ENCODE results near the gene PLA2G4F. TPM values are rescaled to one million over a fixed set of nuclear protein-coding genes. Genes with fewer than 3 reads are reported as not detected.

The PLA2G4F gene
- total RNA-seq, 1 experiment from 2014 or later: 1.9 TPM

DNA sequence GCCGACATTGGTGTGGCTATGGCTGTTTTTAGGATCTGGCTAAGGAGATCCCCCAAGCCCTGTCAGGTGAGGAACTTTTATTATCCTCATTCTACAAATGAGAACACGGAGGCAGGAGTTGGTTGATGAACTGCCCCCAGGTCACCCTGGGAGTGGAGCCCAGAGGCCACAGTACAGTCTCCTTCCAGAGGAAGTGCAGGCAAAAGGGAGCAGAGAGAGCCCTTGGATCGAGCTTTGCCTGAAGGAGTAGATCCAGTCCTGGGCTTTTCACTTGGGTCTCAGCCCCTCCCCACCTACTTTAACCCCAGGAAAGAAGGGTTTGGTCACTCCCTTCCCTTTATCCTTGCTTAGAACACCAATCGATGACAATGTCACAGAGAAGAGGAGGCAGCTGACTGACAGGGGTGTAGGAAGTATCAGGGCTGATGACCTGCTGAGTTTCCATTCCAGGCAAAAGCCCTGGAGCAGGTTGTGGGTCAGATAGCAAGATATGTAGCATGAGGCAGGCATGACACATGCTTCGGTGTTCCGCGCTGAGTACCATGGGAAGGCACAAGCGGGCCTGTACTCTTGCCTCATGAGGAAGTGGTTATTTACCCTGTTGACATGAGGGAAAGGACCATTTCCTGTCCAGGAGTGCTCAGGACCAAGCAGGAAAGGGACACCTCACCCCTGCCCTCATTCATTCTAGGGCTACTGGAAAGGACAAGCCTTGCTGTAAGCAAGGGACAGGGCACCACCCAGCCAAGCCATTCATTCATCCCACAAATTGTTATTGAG, 56.2 kb downstream of the PLA2G4F start:
- no peaks in the 10 kb centered on the region for H3K9me3 ChIP-seq (ENCODE audit: insufficient read depth, low read depth)
- H3K4me1 ChIP-seq (replicated peaks; ENCODE audit: insufficient read depth): peaks cover 10% of the 10 kb centered on the region
- CTCF ChIA-PET: no interaction called here
- POLR2A ChIA-PET (ENCODE audit: unreplicated experiment): no interaction called here
- peak in 1 of 2 experiments; percentile 52 for DNase-seq
- H3K9me2 ChIP-seq (ENCODE audit: insufficient read depth): no peaks in the 10 kb centered on the region
- TF ChIP-seq CTCF (conservative IDR thresholded peaks at IDR 0.05): no peak
- TF ChIP-seq EZH2 (IDR thresholded peaks at IDR 0.05; ENCODE audit: low read depth): no peak
- no TSS peak for BruUV-seq (replicated peaks)
- no peaks in the 10 kb centered on the region for H4K20me1 ChIP-seq (ENCODE audit: insufficient read depth)
- H2AFZ ChIP-seq: peak overlapping the region; percentile 52; the same call in 1 of the 2 replicates
- no peak overlapping the region for H3K27ac ChIP-seq
- no peaks in the 10 kb centered on the region for H3K36me3 ChIP-seq (ENCODE audit: low read depth)
- no peak overlapping the region; the same call in 1 of the 2 replicates for H3K4me2 ChIP-seq
- intact Hi-C loops (cut with micrococcal nuclease; ENCODE audit: unreplicated experiment): no loop called here
- no peaks in the 10 kb centered on the region for H3K79me2 ChIP-seq (ENCODE audit: low read depth)
- no peak overlapping the region for H3K4me3 ChIP-seq
- H3K27me3 ChIP-seq (ENCODE audit: insufficient read depth, low read depth): no peaks in the 10 kb centered on the region
- no peaks in the 10 kb centered on the region for H3F3A ChIP-seq (ENCODE audit: insufficient read depth, low read depth)

DNA sequence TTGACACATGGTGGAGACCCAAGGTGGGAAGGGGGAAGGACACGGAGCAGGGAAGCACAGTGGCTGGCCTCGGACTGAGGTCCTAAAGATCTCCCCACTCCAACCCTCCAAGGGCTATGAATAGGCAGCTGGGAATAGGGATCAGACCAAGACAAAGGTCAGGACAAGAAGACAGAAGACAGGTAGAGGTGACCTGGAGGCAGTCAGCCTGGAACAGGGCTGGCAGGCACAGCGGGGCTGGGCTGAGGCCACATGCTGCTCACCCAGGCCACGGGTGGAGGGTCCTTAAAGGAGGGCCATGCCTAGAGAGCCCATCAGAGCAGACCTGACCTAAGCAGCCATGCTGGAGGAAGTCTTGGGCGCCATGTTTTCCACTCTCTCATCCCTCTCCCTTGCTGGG, 59.4 kb downstream of the PLA2G4F start:
- DNase-seq: no peak
- TF ChIP-seq CTCF (conservative IDR thresholded peaks at IDR 0.05) (no peak), EZH2 (IDR thresholded peaks at IDR 0.05; ENCODE audit: low read depth) (no peak)
- Histone ChIP-seq H3K4me3 (no peak overlapping the region), H3K36me3 (ENCODE audit: low read depth) (no peaks in the 10 kb centered on the region), H3K27ac (no peak overlapping the region), H3K9me2 (ENCODE audit: insufficient read depth) (no peaks in the 10 kb centered on the region), H3K9me3 (ENCODE audit: insufficient read depth, low read depth) (no peaks in the 10 kb centered on the region), H3K4me1 (replicated peaks; ENCODE audit: insufficient read depth) (peaks cover 21% of the 10 kb centered on the region), H3F3A (ENCODE audit: insufficient read depth, low read depth) (no peaks in the 10 kb centered on the region), H4K20me1 (ENCODE audit: insufficient read depth) (no peaks in the 10 kb centered on the region), H3K79me2 (ENCODE audit: low read depth) (no peaks in the 10 kb centered on the region), H2AFZ (no peak overlapping the region), H3K27me3 (ENCODE audit: insufficient read depth, low read depth) (no peaks in the 10 kb centered on the region), H3K4me2 (no peak overlapping the region)
- no TSS peak for BruUV-seq (replicated peaks)
- ChIA-PET CTCF (interaction anchor here (1.0 kb wide), 1 partner anchor 13 kb away, joined by 3 read pairs; no protein-coding TSS in a partner anchor), POLR2A (ENCODE audit: unreplicated experiment) (no interaction called here)
- intact Hi-C loops (cut with micrococcal nuclease; ENCODE audit: unreplicated experiment): no loop called here

DNA sequence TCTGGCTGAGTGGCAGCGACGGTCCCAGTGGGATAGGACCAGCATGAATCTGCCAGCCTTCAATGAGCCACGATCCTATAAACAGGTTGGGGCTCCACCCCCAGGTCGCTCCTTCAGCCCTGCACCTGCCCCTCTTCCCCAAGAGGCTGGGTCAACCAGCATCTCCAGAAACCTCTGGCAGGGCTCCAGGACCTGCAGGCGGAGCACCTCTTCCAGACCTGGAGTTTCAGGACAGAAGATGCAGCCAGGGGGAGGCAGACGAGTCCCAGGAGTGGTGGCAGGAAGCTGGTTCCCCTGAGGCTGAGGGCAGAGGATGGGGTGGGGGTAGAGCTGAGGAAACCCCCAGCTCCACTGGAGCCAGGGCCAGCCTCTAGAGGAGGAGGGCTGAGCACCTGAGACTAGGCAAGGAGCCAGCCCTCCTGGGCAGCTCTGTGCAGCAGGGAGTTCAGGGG, 61.9 kb downstream of the PLA2G4F start, which contains the start of gene PLA2G4D:
Gene PLA2G4D, minus strand, starts transcription at position 51 of the 452 bp plus-strand sequence. CDS start 103 bp downstream, outside the sequence.
- no peaks in the 10 kb centered on the region for H3K9me2 ChIP-seq (ENCODE audit: insufficient read depth)
- H3K36me3 ChIP-seq (ENCODE audit: low read depth): no peaks in the 10 kb centered on the region
- no peaks in the 10 kb centered on the region for H3F3A ChIP-seq (ENCODE audit: insufficient read depth, low read depth)
- H2AFZ ChIP-seq: no peak within 1 kb of the TSS
- H3K4me3 ChIP-seq: no peak within 1 kb of the TSS
- peak; percentile 38 to 46 for DNase-seq
- TF ChIP-seq CTCF (conservative IDR thresholded peaks at IDR 0.05) (no peak), EZH2 (IDR thresholded peaks at IDR 0.05; ENCODE audit: low read depth) (no peak)
- peaks cover 16% of the 10 kb centered on the region for H3K4me1 ChIP-seq (replicated peaks; ENCODE audit: insufficient read depth)
- no peak within 1 kb of the TSS for H3K4me2 ChIP-seq
- H4K20me1 ChIP-seq (ENCODE audit: insufficient read depth): no peaks in the 10 kb centered on the region
- no peaks in the 10 kb centered on the region for H3K79me2 ChIP-seq (ENCODE audit: low read depth)
- no peak within 1 kb of the TSS for H3K27ac ChIP-seq
- BruUV-seq (replicated peaks): no TSS peak
- ChIA-PET POLR2A (ENCODE audit: unreplicated experiment) (no interaction called here), CTCF (no interaction called here)
- no peaks in the 10 kb centered on the region for H3K9me3 ChIP-seq (ENCODE audit: insufficient read depth, low read depth)
- intact Hi-C loops (cut with micrococcal nuclease; ENCODE audit: unreplicated experiment): no loop called here
- no peaks in the 10 kb centered on the region for H3K27me3 ChIP-seq (ENCODE audit: insufficient read depth, low read depth)

Data from PC-9 (cell line).